Measurements from ENCODE around the gene NXNL2.

Gene NXNL2

DNA sequence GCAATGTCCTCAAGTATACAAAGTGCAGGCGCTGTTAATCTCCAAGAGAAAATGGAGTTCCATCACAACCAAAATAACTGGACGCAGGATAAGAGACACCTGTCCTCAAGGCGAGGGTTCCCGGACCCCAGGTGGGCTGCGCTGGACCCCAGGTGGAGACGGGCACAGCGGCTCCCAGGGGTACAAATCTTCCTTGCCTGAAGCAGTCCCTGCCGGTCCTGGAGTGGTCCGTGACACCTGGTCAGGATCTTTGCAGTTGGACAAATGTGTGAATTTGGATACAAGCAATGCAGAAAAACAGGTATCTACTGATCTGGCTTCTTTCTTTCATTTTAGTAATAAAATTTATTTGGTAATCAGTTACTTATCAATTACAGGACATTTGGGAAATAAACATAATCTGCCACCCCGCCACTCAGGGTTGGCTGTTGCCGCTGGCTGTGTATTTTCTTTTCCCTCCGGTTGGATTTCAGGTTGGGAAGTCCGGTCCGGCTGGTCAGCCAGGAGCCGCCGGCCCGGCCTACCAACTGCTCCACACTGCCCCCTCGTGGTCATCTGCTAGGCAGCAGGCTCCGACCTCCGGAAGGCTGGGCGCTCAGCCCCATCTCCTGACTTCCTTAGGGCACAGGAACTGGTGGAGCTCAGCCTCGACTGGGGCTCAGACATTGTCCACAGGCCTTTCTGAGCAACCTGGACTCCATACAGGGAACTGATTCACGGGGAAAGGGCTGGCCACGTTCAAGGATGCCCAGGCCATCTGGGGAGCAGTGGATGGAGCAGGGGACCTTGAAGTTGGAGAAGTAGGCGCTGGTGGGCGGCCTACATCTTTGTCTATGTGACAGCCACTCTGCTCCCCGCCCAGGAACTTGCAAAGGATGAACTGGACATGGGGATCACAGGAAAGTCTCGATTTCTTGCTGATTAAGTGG is 43.4 kb downstream of the NXNL2 start:
- peak; percentile 15 to 48 for DNase-seq (ENCODE audit: low read depth in 1 of 2, low spot score in 1 of 2)

DNA sequence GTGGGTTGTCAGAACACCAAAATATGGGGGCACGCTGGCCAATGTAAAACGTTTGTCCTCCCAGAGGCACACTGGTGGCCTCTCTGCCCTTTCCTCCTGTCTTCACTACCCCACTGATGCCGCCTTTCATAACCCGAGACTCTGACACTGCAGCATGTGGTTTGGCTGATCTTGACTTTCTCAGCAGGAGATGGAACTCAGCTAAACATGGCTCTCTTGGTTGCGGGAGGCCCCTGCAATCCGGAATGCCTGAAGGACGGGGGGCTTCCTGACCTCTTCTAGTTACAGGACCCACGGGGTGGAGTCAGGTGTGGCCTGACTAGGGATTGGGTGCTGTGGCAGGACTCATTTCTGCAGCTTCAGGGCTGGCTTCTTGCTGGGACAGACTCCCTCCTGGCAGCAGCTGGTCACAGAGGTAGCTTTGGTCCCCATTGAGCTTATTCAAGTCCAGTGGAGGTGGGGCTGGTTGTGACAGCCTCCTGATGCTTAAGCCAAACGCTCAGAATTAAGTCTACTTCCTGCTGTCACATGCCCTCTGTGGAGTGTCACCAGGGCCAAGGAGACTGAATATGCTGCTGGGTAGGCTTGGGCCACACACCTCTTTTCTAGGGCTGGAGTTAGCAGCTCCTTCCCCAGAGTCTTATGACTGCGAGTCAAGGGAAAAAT is 44.2 kb downstream of the NXNL2 start:
- no peak for DNase-seq (ENCODE audit: low read depth in 1 of 2, low spot score in 1 of 2)

DNA sequence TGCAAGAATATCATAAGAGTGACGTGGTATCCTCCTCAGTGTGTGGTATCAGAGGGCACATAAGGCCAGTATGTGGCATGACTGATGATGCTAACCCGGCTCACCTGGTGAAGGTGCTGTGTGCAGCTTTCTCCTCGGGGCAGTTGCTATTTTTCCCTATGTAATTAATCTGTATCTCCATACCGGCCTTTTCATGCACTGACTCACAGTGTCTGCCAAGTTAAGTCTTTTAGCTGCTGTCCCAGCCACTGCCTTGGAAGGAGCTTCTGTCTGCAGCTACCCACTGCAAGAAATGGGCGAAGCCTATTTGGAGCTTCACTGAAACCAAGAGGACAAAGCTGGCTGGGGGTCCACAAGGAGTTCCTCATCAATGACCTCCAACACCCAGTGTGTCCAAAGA is 46.0 kb downstream of the NXNL2 start:
- no peak for DNase-seq (ENCODE audit: low read depth in 1 of 2, low spot score in 1 of 2)

DNA sequence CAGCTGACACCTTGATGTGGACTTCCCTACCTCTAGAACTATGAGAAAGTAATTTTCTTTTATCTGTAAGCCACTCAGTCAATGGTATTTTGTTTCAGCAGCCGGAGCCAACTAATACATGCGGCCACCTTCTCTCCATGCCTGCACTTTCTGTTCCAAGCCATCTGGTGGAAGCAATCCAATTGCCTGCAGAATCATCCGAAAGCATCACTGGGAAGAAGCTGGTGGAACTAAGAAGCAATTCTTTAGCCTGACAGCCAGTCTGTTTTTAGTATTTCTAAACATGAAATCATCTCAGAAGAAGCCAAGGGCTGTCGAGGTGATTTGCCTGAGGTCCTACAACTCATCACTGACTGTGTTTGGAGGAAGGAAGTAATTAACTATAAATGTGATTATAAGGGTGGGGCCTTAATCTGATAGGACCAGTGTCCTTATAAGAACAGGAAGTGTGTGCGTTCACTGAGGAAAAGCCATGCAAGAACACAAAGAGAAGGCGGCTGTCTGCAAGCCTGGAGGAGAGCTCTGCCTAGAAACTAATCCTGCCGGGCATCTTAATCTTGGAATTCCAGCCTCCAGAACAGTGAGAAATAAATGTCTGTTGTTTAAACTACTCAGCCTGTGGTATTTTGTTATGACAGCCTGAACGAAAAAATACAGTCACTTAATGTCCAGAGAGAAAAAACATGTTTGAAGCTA is 49.1 kb downstream of the NXNL2 start:
- no peak for DNase-seq (ENCODE audit: low read depth in 1 of 2, low spot score in 1 of 2)

DNA sequence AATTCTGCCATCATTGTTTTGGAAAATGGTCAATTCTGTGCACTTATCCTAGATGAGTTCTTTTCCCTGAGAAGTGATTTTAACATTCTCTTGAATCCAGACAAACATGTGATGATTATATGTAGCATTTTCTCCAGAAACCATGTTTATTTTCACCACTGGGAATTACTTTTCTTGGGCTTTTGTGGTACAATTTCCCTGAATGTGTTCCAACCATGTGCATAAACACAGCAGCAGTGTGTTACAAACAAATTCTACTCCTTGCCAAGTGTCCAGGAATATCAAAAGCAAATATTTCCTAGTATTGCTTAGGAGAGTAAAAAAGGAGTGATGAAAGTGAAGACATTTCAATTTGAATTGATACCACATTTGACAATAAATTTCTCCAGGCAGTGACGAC is 50.4 kb downstream of the NXNL2 start:
- no peak for DNase-seq (ENCODE audit: low read depth in 1 of 2, low spot score in 1 of 2)

DNA sequence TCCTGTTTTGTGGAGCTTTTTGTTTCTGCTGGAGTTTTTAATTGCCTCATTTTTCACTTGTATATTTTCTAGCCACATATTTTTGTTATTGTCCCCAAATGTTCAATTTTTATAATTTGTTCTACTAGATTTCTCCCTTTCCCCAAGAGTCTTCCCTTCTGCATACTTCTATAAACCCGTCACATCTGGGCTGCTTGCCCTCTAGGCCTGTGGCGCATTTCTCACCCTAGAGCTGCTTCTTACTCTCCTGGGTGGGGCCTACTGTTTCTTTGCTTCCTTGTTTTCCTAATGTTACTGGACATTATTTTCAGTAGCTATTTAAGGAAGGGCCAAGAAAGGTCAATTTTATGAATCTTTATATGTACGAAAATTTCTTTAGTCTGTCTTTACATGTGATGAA is 51.5 kb downstream of the NXNL2 start:
- no peak for DNase-seq (ENCODE audit: low read depth in 1 of 2, low spot score in 1 of 2)

DNA sequence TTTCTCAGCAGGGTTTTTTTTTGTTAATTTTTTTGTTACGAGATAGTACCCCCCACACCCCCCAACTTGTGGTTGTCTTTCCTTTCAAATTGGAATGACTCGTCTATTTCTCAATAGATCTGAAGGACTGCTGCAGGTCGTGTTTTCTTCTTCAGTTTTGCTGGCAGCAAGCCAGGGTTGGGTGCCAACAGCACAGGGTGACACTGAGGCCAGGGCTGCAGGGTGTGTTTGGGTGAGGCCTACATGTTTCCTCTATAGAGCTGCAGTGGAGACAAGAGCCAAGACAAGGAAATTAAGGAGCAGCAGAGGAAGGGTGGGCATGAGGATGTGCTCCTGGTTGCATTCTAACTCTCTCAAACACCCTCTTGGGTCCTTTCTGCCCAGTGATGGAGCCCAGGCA is 52.2 kb downstream of the NXNL2 start:
- no peak for DNase-seq (ENCODE audit: low read depth in 1 of 2, low spot score in 1 of 2)

DNA sequence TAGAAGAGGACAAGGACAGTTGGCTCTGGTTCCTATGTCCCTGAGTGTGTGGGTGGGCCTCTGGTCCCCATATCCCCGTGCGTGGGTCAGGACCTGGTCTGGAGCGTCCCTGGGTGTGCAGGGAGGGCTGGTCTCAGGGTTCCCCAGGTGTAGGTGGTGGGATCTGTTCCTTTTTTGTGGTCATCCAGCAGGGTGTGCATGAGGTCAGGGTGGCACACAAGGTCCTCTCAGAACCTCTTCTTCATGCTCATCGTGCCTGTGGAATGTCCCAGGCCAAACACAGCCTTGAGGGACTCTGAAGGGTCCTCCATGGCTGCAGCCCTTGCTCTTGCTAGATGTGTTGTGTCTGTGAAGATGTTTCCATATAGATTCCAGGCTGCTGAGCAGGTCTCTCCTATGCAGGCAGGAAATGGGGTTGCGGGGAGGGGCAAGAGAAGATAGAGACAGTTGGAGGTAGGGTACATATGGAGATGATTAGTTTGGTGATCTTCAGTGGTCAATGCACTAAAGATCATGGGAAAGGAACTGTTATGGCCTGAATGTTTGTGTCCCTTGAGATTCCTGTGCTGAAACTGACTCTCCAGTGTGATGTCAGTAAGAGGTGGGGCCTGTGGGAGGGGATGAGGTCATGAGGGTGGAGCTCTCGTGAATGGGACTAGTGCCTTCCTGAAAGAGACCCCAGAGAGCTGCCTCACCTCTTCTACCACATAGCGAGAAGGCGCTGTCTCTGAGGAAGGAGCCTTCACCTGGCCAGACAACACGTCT is 53.1 kb downstream of the NXNL2 start:
- DNase-seq (ENCODE audit: low read depth in 1 of 2, low spot score in 1 of 2) = no peak

DNA sequence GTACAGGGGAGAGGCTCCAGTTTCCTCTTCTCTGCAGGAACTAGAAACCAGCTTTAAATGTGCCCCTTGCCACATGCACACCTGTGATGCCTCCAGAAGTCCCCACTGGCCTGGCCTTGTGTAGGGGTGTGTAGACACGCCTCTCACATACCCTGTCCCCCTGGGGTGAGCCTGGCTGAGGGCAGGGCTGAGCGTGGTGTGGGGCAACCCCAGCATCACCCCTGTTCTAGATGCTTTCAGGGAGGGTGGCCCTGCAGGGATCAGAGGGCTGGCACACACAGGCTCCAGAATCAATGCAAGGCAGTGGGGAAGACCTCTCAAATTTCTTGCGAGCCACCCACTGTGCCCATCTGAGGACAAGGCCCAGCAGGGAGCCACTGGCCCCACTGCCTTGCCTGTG is 54.7 kb downstream of the NXNL2 start:
- no peak for DNase-seq (ENCODE audit: low read depth in 1 of 2, low spot score in 1 of 2)

DNA sequence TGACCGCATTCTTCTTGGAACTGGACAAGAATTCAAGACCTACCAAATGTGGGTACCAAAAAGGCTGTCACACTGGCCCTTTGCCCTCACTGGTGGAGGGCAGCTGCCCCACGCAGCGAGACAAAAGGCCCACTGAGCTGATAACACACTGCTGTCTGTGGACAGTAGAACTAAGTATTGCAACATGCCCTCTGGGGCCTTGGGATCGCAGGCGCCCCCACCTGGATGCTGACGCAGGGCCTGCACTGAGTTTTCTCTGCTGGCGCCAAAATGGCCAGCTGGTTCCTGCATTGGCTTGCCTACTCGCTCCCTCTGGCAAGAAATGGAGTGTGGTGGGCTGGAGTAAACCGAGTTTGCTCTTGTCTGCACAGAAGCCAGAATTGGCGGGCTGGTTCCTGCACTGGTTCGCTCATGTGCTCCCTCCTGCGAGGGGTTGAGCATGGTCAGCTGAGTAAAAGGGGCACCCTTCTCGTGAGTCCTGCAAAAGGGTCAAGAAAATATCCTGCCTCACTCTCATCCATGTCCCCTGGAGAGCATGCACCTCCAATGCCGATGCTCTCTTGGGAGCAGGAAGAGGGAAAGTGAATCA is 55.7 kb downstream of the NXNL2 start:
- no peak for DNase-seq (ENCODE audit: low read depth in 1 of 2, low spot score in 1 of 2)

DNA sequence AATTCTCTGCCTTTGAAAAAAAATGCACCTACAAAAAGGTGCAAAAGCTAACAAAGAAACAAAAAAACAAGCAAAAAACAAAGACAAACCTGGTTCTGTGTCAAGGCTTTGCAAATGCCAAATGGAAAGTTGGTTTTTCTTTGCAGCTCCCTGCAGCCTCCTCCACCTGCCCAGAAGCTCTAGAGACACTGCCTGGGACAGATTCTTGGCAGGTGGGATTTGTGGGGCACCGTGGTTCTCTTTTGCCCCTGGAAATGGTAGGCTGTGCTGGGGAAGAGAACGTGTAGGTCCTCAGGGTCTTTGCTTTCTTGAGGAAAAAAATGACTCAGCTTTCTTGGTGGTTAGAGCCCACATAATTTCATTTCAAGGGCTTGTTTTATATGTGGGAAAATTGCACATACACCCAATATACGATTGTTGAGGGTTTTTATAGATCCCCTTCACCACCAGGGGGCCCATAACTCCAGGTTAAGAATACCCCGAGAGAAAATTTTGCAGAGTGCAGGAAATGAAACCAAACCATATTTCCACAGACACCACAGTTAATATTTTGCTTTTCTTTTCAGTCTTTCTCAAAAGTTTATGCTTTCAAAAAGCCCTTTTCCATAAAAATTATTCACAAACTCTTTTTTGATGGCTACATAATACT is 58.7 kb downstream of the NXNL2 start:
- no peak for DNase-seq (ENCODE audit: low read depth in 1 of 2, low spot score in 1 of 2)

Measured in stimulated activated CD4-positive, alpha-beta T cell treated with anti-CD3 and anti-CD28 coated beads, Interleukin-15, amount 100 ng/mL, for 1 hour (primary cell).